H54 (cell line): ENCODE measurements around the gene KIFC3.
"Not testable (repeated sequence)": the region's sequence is repeated elsewhere in the genome, so short reads cannot be mapped to it uniquely, and the experiment has no call there.

Source experiments
- DNase-seq: peaks from one replicate; pipeline ENCODE4 v3.0.0; 2011; ENCODE audit warnings: low spot score, mixed read lengths; ENCODE audit not compliant: insufficient read length
- FAIRE-seq: peaks from 3 replicates; lab custom pipeline; 2011; peaks lifted over from hg19 to GRCh38; lab: Jason Lieb, UNC
- POLR2A ChIP-seq: IDR thresholded peaks from 2 replicates; pipeline ENCODE4 v1.6.1; 2011; ENCODE audit warnings: low read depth, mild to moderate bottlenecking, low read length

The KIFC3 gene

GRCh38 chr16:57749856-57750452, 52.3 kb downstream of the KIFC3 start:
- no peak for FAIRE-seq
- TF ChIP-seq POLR2A = no peak
- DNase-seq = no peak

GRCh38 chr16:57749101-57749692, 53.1 kb downstream of the KIFC3 start:
- FAIRE-seq = no peak
- TF ChIP-seq POLR2A = no peak
- DNase-seq = no peak

- TF ChIP-seq POLR2A = no peak
- no peak for DNase-seq
- no peak for FAIRE-seq
Observed at GRCh38 chr16:57748596-57748995, 53.7 kb downstream of the KIFC3 start.

GRCh38 chr16:57747996-57748395, 54.3 kb downstream of the KIFC3 start:
- FAIRE-seq (no peak), DNase-seq (no peak)
- TF ChIP-seq POLR2A = no peak

GRCh38 chr16:57747496-57747895, 54.8 kb downstream of the KIFC3 start:
- DNase-seq (no peak), FAIRE-seq (no peak)
- no peak for TF ChIP-seq POLR2A

GRCh38 chr16:57747091-57747490, 55.2 kb downstream of the KIFC3 start:
- DNase-seq (no peak), FAIRE-seq (no peak)
- no peak for TF ChIP-seq POLR2A

GRCh38 chr16:57746316-57746715, 56.0 kb downstream of the KIFC3 start:
- DNase-seq, FAIRE-seq: not testable (repeated sequence)

GRCh38 chr16:57745768-57746167, 56.5 kb downstream of the KIFC3 start:
- DNase-seq = no peak
- no peak for FAIRE-seq

GRCh38 chr16:57744642-57744903, 57.7 kb downstream of the KIFC3 start:
- no peak for TF ChIP-seq POLR2A
- FAIRE-seq = no peak
- no peak for DNase-seq

More at GRCh38 chr16:57745768-57746167, 56.5 kb downstream of the KIFC3 start:
- no peak for TF ChIP-seq POLR2A

- DNase-seq (no peak), FAIRE-seq (no peak)
- TF ChIP-seq POLR2A = no peak
Observed at GRCh38 chr16:57743886-57744641, 58.2 kb downstream of the KIFC3 start.

GRCh38 chr16:57743458-57743857, 58.8 kb downstream of the KIFC3 start:
- no peak for TF ChIP-seq POLR2A
- DNase-seq = no peak

GRCh38 chr16:57742543-57742942, 59.7 kb downstream of the KIFC3 start:
- DNase-seq = no peak
- no peak for FAIRE-seq
- TF ChIP-seq POLR2A = no peak

More at GRCh38 chr16:57743458-57743857, 58.8 kb downstream of the KIFC3 start:
- FAIRE-seq = no peak

GRCh38 chr16:57741660-57742191, 60.6 kb downstream of the KIFC3 start:
- no peak for DNase-seq
- TF ChIP-seq POLR2A = no peak
- no peak for FAIRE-seq

- DNase-seq = no peak
- no peak for TF ChIP-seq POLR2A
Observed at GRCh38 chr16:57740423-57741071, 61.7 kb downstream of the KIFC3 start.

More at GRCh38 chr16:57740423-57741071, 61.7 kb downstream of the KIFC3 start:
- no peak for FAIRE-seq
